NCI-H2227 (cell line): ENCODE data around the gene HHEX.
"Not testable (repeated sequence)": the region's sequence is repeated elsewhere in the genome, so short reads cannot be mapped to it uniquely, and the experiment has no call there.

Source experiments
- DNase-seq: peaks from one replicate; lab custom pipeline; 2025; ENCODE audit not compliant: unreplicated experiment; lab: John Stamatoyannopoulos, UW

HHEX gene

DNA sequence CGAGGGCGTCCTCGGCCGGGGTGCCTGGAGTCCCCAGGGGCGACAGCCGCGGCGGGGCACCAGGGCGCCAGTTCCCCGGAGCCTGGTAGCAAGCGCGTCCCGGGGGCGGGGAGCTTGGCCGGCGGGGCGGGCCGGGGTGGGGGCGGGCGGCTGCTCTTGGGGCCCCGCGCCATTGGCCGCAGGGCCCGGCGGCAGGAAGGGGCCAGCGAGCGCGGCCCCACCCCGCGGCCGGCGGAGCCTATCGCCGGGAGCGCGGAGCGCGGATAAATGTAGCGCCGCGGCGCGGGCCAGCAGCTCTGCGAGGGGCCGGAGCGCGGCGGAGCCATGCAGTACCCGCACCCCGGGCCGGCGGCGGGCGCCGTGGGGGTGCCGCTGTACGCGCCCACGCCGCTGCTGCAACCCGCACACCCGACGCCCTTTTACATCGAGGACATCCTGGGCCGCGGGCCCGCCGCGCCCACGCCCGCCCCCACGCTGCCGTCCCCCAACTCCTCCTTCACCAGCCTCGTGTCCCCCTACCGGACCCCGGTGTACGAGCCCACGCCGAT is at the start of gene HHEX:
Gene HHEX (plus strand): TSS at position 293 of the 548 bp plus-strand sequence. CDS start 32 bp downstream, at position 325.
- peak; percentile 72 for DNase-seq

GRCh38 chr10:92640107-92640506 is 49.6 kb upstream of the HHEX start:
- DNase-seq = no peak

DNA sequence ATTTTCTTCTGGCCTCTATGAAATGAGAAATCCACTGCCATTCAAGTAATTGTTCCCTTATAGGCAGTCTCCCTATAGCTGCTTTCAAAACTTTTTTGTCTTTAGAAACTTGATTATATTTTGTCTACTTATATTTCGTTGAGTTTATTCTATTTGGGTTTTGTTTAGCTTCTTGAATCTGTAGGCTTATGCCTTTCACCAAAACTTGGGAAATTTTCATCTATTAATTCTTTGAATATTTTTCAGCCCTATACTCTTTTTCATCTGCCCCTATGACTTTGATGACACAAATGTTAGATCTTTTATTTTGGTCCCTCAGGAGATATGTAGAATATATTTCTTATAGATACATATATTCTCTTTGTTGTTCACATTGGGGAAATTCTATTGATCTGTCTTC is 48.3 kb upstream of the HHEX start:
- no peak for DNase-seq

GRCh38 chr10:92644921-92645320 is 44.8 kb upstream of the HHEX start:
- no peak for DNase-seq

DNA sequence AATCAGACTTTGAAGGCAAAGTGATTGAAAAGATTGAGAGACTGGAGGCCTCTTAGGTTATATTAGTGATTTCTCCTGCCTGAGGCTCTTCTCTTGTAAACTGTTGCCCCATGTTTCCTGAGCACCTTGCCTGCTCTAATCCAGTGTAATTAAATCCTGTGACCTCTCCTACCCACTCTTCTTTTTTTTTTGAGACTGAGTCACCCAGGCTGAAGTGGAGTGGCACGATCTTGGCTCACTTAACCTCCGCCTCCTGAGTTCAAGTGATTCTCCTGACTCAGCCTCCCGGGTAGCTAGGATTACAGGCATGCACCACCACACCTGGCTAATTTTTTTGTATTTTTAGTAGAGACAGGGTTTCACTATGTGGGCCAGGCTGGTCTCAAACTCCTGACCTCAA is 38.9 kb upstream of the HHEX start:
- DNase-seq = not testable (repeated sequence)

GRCh38 chr10:92655426-92655825 is 34.3 kb upstream of the HHEX start:
- DNase-seq = no peak

DNA sequence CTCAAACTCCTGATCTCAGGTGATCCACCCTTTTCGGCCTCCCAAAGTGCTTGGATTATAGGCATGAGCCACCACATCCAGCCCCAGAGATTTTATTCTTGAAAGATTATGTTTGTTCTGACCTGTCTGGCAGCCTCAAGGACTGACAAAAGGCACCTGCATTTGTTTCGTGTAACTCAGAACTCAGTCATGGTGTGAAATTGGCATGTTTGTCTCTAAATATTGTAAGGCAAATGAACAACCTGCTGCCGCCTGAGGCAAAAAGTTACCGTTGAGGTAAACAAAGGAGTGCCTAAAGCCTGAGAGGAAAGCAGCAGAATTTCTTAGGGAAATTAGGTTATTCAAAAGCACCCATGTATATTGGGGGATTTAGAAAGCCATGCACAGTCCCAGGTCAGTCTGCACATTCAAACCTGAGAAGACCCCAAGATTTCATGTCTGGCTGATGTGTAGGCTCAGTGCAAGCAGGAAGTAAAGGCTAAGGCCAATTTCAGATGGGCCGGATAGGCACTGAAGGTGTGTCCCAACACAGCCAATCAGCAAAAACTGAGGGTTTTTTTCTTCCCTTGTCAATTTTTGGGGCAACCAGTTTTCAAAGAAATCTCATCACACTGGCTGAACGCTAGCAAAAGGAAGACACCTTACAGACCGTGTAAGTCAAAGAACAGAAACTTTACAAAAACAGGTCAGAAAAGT is 33.3 kb upstream of the HHEX start:
- DNase-seq = no peak

GRCh38 chr10:92657024-92657423 is 32.7 kb upstream of the HHEX start:
- DNase-seq = no peak

- no peak for DNase-seq
Measured at GRCh38 chr10:92662848-92663247, 26.9 kb upstream of the HHEX start.

DNA sequence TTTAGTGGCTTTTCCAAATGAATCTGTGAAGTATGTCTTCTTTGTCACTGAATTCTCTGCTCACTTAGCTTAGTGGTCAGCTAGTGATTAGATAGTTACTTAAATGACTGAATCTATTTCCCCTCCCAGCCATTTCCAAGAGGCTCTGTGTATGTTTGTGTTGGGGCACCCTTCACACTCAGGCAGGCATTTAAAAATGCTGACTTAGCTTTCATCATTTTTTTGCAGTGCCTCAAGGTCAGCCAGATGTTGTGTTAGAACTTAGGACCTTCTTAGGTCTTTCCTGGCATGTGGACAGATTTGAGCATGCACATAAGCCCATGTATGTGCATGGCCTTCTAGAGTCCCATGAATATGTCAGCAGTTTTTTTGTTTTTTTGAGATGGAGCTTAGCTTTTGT is 25.4 kb upstream of the HHEX start:
- DNase-seq = no peak

DNA sequence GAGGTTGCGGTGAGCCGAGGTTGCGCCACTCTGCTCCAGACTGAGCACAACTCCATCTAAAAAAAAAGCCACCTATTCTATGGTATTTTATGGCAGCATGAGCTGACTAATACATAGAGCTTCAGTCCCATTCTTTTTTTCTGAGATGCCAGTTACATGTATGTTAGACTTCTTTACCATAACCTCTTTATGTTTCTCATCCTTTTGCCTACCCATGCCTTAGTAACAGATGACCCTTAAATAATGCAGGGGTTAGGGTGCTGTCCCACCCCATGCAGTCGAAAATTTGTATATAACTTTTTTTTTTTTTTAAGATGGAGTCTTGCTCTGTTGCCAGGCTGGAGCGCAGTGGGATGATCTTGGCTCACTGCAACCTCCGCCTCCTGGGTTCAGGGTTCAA is 22.7 kb upstream of the HHEX start:
- no peak for DNase-seq

DNA sequence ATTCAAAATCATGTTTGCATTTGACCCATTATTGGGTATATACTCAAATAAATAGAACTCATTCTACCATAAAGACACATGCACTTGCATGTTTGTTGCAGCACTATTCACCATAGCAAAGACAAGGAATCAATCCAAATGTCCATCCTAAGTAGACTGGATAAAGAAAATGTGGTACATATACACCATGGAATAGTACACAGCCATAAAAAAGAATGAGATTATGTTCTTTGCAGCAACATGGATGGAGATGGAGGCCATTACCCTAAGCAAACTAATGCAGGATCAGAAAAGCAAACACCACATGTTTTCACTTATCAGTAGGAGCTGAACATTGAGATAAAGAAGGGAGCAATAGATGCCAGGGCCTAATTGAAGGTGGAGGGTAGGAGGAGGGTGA is 12.0 kb upstream of the HHEX start:
- no peak for DNase-seq

- no peak for DNase-seq
Measured at GRCh38 chr10:92678206-92678605, 11.5 kb upstream of the HHEX start.

GRCh38 chr10:92681306-92681834 is 8.4 kb upstream of the HHEX start:
- no peak for DNase-seq

- DNase-seq = no peak
Measured at GRCh38 chr10:92688573-92688926, 1.2 kb upstream of the HHEX start.

- DNase-seq = peak; percentile 48
Measured at GRCh38 chr10:92688927-92689662, 660 bp upstream of the HHEX start.

DNA sequence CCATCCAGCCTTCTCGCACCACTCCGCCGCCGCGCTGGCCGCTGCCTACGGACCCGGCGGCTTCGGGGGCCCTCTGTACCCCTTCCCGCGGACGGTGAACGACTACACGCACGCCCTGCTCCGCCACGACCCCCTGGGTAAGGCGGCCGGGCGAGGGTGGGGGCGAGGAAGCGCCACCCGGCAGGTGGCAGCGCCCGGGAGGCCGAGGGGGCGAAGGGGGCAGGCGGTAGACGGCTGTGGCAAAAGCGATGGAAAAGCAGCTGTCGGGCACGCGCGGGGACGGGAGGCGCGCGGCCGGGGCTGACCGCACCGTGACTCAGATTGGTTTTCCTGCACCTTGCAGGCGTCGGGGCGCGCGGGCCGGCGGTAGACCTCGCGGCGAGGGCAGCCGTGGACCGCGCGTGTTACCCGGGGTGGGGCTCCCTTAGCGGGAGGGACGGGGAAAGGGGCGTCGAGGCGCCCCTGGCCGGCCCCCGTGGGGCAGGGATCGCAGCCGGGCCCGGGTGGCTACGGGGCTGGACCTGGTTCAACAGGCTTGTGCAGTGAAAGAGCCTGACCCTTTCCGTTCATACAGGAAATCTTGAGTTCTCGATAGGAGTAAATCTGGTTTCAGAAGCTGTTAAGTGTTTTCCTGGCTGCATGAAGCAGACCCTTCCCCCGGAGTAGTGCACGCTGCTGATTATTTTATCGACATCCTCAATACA is 608 bp downstream of the HHEX start:
- DNase-seq = peak; percentile 37

GRCh38 chr10:92690915-92691590 is 1.3 kb downstream of the HHEX start:
- no peak for DNase-seq

- DNase-seq = no peak
Measured at GRCh38 chr10:92691591-92692079, 1.9 kb downstream of the HHEX start.

DNA sequence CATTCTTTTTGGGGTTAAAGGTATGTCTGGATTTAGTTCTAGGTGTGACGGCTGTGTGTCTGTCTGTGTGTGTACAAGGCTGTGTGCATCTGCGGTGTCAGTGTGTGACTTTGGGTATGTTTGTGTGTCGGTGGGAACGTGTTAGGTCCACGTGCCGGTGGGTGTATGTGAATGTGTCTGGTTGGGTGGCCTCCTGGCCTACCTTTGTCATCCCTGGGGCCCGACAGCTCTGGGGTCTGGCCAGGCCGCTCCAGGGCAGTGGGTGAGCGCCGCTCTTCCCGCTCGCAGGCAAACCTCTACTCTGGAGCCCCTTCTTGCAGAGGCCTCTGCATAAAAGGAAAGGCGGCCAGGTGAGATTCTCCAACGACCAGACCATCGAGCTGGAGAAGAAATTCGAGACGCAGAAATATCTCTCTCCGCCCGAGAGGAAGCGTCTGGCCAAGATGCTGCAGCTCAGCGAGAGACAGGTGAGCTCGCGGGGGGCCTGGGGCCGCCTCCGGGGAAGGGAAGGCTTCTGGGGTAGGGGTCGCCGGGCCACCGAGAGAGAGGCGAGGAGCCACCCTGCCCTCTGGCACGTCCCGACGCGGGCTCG is 2.4 kb downstream of the HHEX start:
- no peak for DNase-seq
